ENCODE results near the gene NALCN. TPM values are rescaled to one million over a fixed set of nuclear protein-coding genes. Genes with fewer than 3 reads are reported as not detected.

NALCN gene
- total and polyA plus RNA-seq, 2 experiments from 2014 or later: 0.50 to 0.87 TPM

- TF ChIP-seq EZH2phosphoT487 (IDR thresholded peaks at IDR 0.05; ENCODE audit: unreplicated experiment): no peak
These were observed 381.1 kb downstream of the NALCN start (continued) for GRCh38 chr13:101035119-101035620.

- Histone ChIP-seq H3K4me3 (no peak overlapping the region), H3K27ac (ENCODE audit: low read depth) (no peak overlapping the region), H3K4me2 (no peak overlapping the region), H3F3A (replicated peaks; ENCODE audit: low read depth) (no peaks in the 10 kb centered on the region), H4K20me1 (replicated peaks; ENCODE audit: insufficient read depth) (no peaks in the 10 kb centered on the region), H3K4me1 (ENCODE audit: insufficient read depth) (no peaks in the 10 kb centered on the region), H2AFZ (no peak overlapping the region), H3K36me3 (ENCODE audit: insufficient read depth) (no peaks in the 10 kb centered on the region), H3K79me2 (replicated peaks; ENCODE audit: insufficient read depth) (no peaks in the 10 kb centered on the region), H3K27me3 (ENCODE audit: insufficient read depth) (no peaks in the 10 kb centered on the region), H3K9me2 (ENCODE audit: insufficient read depth) (no peaks in the 10 kb centered on the region; the same call in 1 of the 2 replicates)
- ATAC-seq: no peak
- no peak overlapping the region for H3K4me3 Mint-ChIP-seq
- no peak for TF ChIP-seq EZH2 (IDR thresholded peaks at IDR 0.05; ENCODE audit: low read depth, unreplicated experiment)
- H3K27me3 Mint-ChIP-seq (ENCODE audit: insufficient read depth, low read depth, poor library complexity): peaks cover 1% of the 10 kb centered on the region
- no peak for DNase-seq (ENCODE audit: low spot score)
- no peaks in the 10 kb centered on the region for H3K9me3 Mint-ChIP-seq
- no peak overlapping the region for H3K27ac Mint-ChIP-seq
- H3K4me1 Mint-ChIP-seq: peaks cover 8% of the 10 kb centered on the region
- H3K36me3 Mint-ChIP-seq (ENCODE audit: low read depth): no peaks in the 10 kb centered on the region
These were observed 389.4 kb downstream of the NALCN start for GRCh38 chr13:101026736-101027398.

- H3K27ac Mint-ChIP-seq: no peak overlapping the region
- Histone ChIP-seq H3K27ac (ENCODE audit: low read depth) (no peak overlapping the region), H3K4me2 (no peak overlapping the region), H3K4me3 (no peak overlapping the region), H3F3A (replicated peaks; ENCODE audit: low read depth) (no peaks in the 10 kb centered on the region), H3K4me1 (ENCODE audit: insufficient read depth) (no peaks in the 10 kb centered on the region), H3K79me2 (replicated peaks; ENCODE audit: insufficient read depth) (no peaks in the 10 kb centered on the region), H3K27me3 (ENCODE audit: insufficient read depth) (no peaks in the 10 kb centered on the region), H3K9me2 (ENCODE audit: insufficient read depth) (no peaks in the 10 kb centered on the region; the same call in 1 of the 2 replicates), H4K20me1 (replicated peaks; ENCODE audit: insufficient read depth) (no peaks in the 10 kb centered on the region), H2AFZ (peak overlapping the region; percentile 80; the same call in 1 of the 2 replicates), H3K36me3 (ENCODE audit: insufficient read depth) (no peaks in the 10 kb centered on the region)
- no peak for ATAC-seq
- H3K4me3 Mint-ChIP-seq: no peak overlapping the region
- H3K9me3 Mint-ChIP-seq: no peaks in the 10 kb centered on the region
- no peaks in the 10 kb centered on the region for H3K36me3 Mint-ChIP-seq (ENCODE audit: low read depth)
- H3K27me3 Mint-ChIP-seq (ENCODE audit: insufficient read depth, low read depth, poor library complexity): peaks cover 1% of the 10 kb centered on the region
- H3K4me1 Mint-ChIP-seq: peaks cover 8% of the 10 kb centered on the region
- no peak for DNase-seq (ENCODE audit: low spot score)
- TF ChIP-seq JUNB (IDR thresholded peaks at IDR 0.05; ENCODE audit: unreplicated experiment) (no peak), ZNF331 (CRISPR knock-in tag; IDR thresholded peaks at IDR 0.05; ENCODE audit: low read depth) (no peak), CREB1 (CRISPR knock-in tag; IDR thresholded peaks at IDR 0.05; ENCODE audit: low read depth) (no peak), ZNF114 (CRISPR knock-in tag; IDR thresholded peaks at IDR 0.05) (no peak), ETS1 (IDR thresholded peaks at IDR 0.05) (no peak), NANOG (IDR thresholded peaks at IDR 0.05; ENCODE audit: borderline replicate concordance) (no peak), CTCF (conservative IDR thresholded peaks at IDR 0.05; ENCODE audit: low read depth in 2 of 2) (no peak), ZNF462 (CRISPR knock-in tag; IDR thresholded peaks at IDR 0.05) (no peak), EZH2 (IDR thresholded peaks at IDR 0.05; ENCODE audit: low read depth, unreplicated experiment) (no peak)
These were observed 390.0 kb downstream of the NALCN start for GRCh38 chr13:101026328-101026727.
